Prostate gland (tissue), 2 donors: ENCODE measurements around the gene SLC2A10. TPM values are rescaled to one million over a fixed set of nuclear protein-coding genes. Genes with fewer than 3 reads are reported as not detected.

Source experiments
- DNase-seq: peaks from one replicate; pipeline ENCODE4 v3.0.0-alpha.2; 2019; ENCODE audit warnings: low spot score
- H3K27ac ChIP-seq, 2 donors: fragments of 200-600 bp; sonication (generic); 2 replicates each; pipeline ENCODE4 v1.5.1; 2017 to 2019
- H3K27me3 ChIP-seq: fragments of 200-600 bp; sonication (generic); replicated peaks from 2 replicates; pipeline ENCODE4 v1.5.1; 2019; ENCODE audit not compliant: insufficient read depth
- H3K36me3 ChIP-seq, 2 donors: fragments of 200-600 bp; sonication (generic); 1 replicate in 1 of 2; 2 replicates in 1 of 2; pipeline versions ENCODE4 v1.5.1 to v1.8.1; 2017 to 2019
- H3K4me1 ChIP-seq: fragments of 200-600 bp; sonication (generic); replicated peaks from 2 replicates; pipeline ENCODE4 v1.5.1; 2019
- H3K4me3 ChIP-seq, 2 donors: fragments of 200-600 bp; sonication (generic); 2 replicates each; pipeline ENCODE4 v1.5.1; 2017 to 2019
- H3K9me3 ChIP-seq: fragments of 200-600 bp; sonication (generic); 2 replicates; pipeline ENCODE4 v1.5.1; 2017
- CTCF ChIP-seq, 4 experiments: fragments of 200-600 bp in 2 of 4; fragments of 450-650 bp in 2 of 4; sonication (generic) in 2 of 4; IDR thresholded peaks; 1 replicate in 3 of 4; 2 replicates in 1 of 4; pipeline ENCODE4 v1.5.1; 2016 to 2019; ENCODE audit warnings: antibody characterized with exemption in 4 of 4, mild to moderate bottlenecking in 2 of 4, moderate library complexity in 2 of 4
- POLR2A ChIP-seq: fragments of 450-650 bp; IDR thresholded peaks from one replicate; pipeline ENCODE4 v1.6.1; 2016; ENCODE audit warnings: antibody characterized with exemption, mild to moderate bottlenecking
- POLR2AphosphoS5 ChIP-seq: sonication (generic); formaldehyde crosslinking; IDR thresholded peaks from one replicate; pipeline ENCODE4 v1.6.1; 2017; ENCODE audit warnings: antibody characterized with exemption
- WGBS: methylation state at CpG from one replicate; pipeline ENCODE4 v1.1.5; 2018; 5-methylcytosine and 5-hydroxymethylcytosine counted together
- intact Hi-C: fragments of 100-400 bp; cut with DNase I; formaldehyde crosslinking; loops from one replicate; pipeline ENCODE4 v1.14.2; 2022
- total RNA-seq, 2 donors: library from RNA; depleted of rRNA; stranded (reverse); fragments of >200 nt; gene quantifications; one replicate each; pipeline ENCODE4 v1.1.0, GENCODE V29; 2016

The SLC2A10 gene
- total RNA-seq, 2 donors from 2014 or later = 49.8 to 54.9 TPM

- H3K27me3 ChIP-seq = no peaks in the 10 kb centered on the region
- no peaks in the 10 kb centered on the region for H3K9me3 ChIP-seq
- intact Hi-C loops = loop anchor here (10.0 kb wide), 1 partner anchor 334 kb away; no protein-coding TSS in a partner anchor
- peaks cover 2% of the 10 kb centered on the region for H3K4me1 ChIP-seq
- DNase-seq = peak; percentile 21
- H3K27ac ChIP-seq = peak overlapping the region; percentile 96 to 97
- TF ChIP-seq POLR2A (no peak), CTCF (IDR thresholded peaks at IDR 0.05) (no peak), POLR2AphosphoS5 (no peak)
- WGBS = 12% methylated on average over 20 of the region's 20 CpGs
- H3K4me3 ChIP-seq = peak overlapping the region; percentile 85 to 93
- H3K36me3 ChIP-seq = no peaks in the 10 kb centered on the region
Measured at GRCh38 chr20:46688151-46689081, 21.0 kb upstream of the SLC2A10 start.

DNA sequence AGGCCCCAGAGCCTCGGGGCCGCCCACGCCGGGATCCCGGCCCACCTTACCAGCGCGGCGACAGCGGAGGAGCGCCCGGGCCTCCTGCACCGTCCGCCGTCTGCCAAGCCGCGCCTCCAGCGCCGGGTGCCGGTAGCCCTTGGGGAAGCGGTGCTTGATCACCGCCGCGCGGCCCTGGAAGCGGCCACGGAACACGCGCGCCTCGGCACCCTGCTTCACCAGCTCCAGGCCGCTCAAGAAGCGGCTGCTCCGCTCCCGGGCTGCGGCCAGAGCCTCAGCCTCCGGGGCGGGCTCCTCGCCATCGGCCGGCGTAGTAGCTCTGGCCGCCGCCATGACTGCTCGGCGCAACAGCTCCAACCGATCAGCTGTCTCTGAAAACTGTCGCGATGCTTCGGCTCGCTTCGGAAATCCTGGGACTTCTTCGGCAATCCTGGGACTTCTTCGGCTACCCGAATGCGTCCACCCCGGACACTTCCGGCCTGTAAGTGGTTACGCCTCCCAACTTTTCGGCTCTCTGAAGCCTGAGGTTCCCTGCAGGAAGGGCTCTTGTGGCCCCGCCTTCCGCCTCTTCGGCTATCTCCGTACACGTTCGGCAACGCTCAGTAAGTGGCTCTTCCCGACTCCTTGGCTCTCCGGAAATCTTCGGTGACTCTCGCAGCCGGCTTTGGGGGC, 20.2 kb upstream of the SLC2A10 start, which contains the start of gene TP53RK:
Gene TP53RK, minus strand, starts transcription at position 363 of the 672 bp plus-strand sequence. Its CDS starts 30 bp downstream, at position 333.
- WGBS = under 1% methylated on average over 60 of the region's 71 CpGs
- TF ChIP-seq POLR2A = peak; percentile 89
- peak; percentile 97 for TF ChIP-seq POLR2AphosphoS5
- TF ChIP-seq CTCF (IDR thresholded peaks at IDR 0.05) = peak in 2 of 4 experiments; percentile 64 to 65
- Histone ChIP-seq H3K36me3 (no peaks in the 10 kb centered on the region), H3K9me3 (no peaks in the 10 kb centered on the region), H3K27ac (peak within 1 kb of the TSS; percentile 96 to 97), H3K4me3 (peak within 1 kb of the TSS; percentile 85 to 93), H3K27me3 (no peaks in the 10 kb centered on the region), H3K4me1 (no peaks in the 10 kb centered on the region)
- DNase-seq = peak; percentile 100
- intact Hi-C loops = loop anchor here (10.0 kb wide), 1 partner anchor 334 kb away; no protein-coding TSS in a partner anchor

DNA sequence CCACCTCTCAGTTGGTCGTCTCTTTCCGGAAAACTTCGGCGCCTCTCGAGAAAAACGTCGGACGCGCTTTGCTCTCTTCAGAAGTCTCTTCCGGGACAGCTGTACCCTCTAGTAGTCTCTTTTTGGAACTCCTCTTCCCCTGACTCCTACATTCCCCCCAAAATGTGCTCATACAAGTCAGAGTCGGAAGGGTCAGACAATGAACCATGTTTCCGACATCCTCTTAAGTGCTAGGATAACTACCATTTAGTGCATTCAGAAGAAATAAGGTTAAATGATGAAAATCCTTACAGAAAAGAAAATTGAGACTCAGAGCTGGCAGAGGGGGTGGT, 19.7 kb upstream of the SLC2A10 start:
- H3K4me3 ChIP-seq = peak overlapping the region; percentile 32 to 93
- H3K27me3 ChIP-seq = no peaks in the 10 kb centered on the region
- no peaks in the 10 kb centered on the region for H3K9me3 ChIP-seq
- no peak for DNase-seq
- H3K27ac ChIP-seq = peak overlapping the region; percentile 96 to 97
- H3K36me3 ChIP-seq = no peaks in the 10 kb centered on the region
- no peak for TF ChIP-seq CTCF (IDR thresholded peaks at IDR 0.05)
- TF ChIP-seq POLR2A = no peak
- peak; percentile 39 for TF ChIP-seq POLR2AphosphoS5
- H3K4me1 ChIP-seq = no peaks in the 10 kb centered on the region
- intact Hi-C loops = loop anchor here (10.0 kb wide), 1 partner anchor 335 kb away; no protein-coding TSS in a partner anchor
- WGBS = under 1% methylated on average over 12 of the region's 12 CpGs

- no peaks in the 10 kb centered on the region for H3K4me1 ChIP-seq
- H3K27ac ChIP-seq = peak overlapping the region; percentile 96 to 97
- no peaks in the 10 kb centered on the region for H3K27me3 ChIP-seq
- no peak for DNase-seq
- TF ChIP-seq POLR2AphosphoS5 (no peak), CTCF (IDR thresholded peaks at IDR 0.05) (no peak)
- peak overlapping the region; percentile 32 to 93 for H3K4me3 ChIP-seq
- WGBS = 52% methylated on average over 13 of the region's 13 CpGs
- intact Hi-C loops = no loop called here
- no peaks in the 10 kb centered on the region for H3K9me3 ChIP-seq
- H3K36me3 ChIP-seq = no peaks in the 10 kb centered on the region
Measured at GRCh38 chr20:46690219-46691106, 19.0 kb upstream of the SLC2A10 start.
